ENCODE data around the gene DNAJA3.

Gene DNAJA3

GRCh38 chr16:4491898-4492297 is 66.2 kb downstream of the DNAJA3 start:
- Histone ChIP-seq H3K79me2 (ENCODE audit: control insufficient read depth, insufficient read depth, low read length, poor library complexity) (no peaks in the 10 kb centered on the region), H3K27ac (ENCODE audit: low read depth, low read length) (no peak overlapping the region), H3K27me3 (ENCODE audit: insufficient read depth, low read length) (no peaks in the 10 kb centered on the region), H3K9ac (ENCODE audit: low read length) (no peak overlapping the region), H3K9me3 (ENCODE audit: insufficient read depth, low read depth, low read length) (no peaks in the 10 kb centered on the region), H2BK5ac (ENCODE audit: low read depth, low read length, poor library complexity) (no peak overlapping the region), H3K36me3 (ENCODE audit: control insufficient read depth in 1 of 2, insufficient read depth in 2 of 2, low read length in 2 of 2) (no peaks in the 10 kb centered on the region), H3K14ac (ENCODE audit: low read length) (no peak overlapping the region), H4K91ac (ENCODE audit: low read depth, low read length) (no peak overlapping the region), H3K4me3 (ENCODE audit: low read depth, low read length) (no peak overlapping the region), H2BK120ac (ENCODE audit: insufficient read depth, low read length, poor library complexity) (no peak overlapping the region), H4K12ac (ENCODE audit: low read depth, low read length) (no peak overlapping the region), H2BK12ac (ENCODE audit: low read length) (no peak overlapping the region), H3K18ac (ENCODE audit: low read length) (no peak overlapping the region), H4K8ac (ENCODE audit: low read depth, low read length) (no peak overlapping the region), H3K4ac (ENCODE audit: low read depth, low read length) (no peak overlapping the region), H3K23ac (ENCODE audit: low read length) (no peak overlapping the region), H2AFZ (ENCODE audit: insufficient read depth, low read length, poor library complexity) (no peak overlapping the region), H3K4me1 (ENCODE audit: control insufficient read depth in 1 of 2, insufficient read depth in 2 of 2, low read length in 2 of 2) (peaks cover 2 to 11% of the 10 kb centered on the region in 2 experiments), H3K4me2 (ENCODE audit: low read length) (no peak overlapping the region), H3K79me1 (ENCODE audit: low read length) (no peaks in the 10 kb centered on the region), H2AK5ac (ENCODE audit: low read length) (no peak overlapping the region)
- no CpG with 5 or more reads among the region's 4 CpGs for WGBS (ENCODE audit: extremely low coverage, insufficient coverage, insufficient read length)
- no peak for DNase-seq

GRCh38 chr16:4494746-4495490 is 69.2 kb downstream of the DNAJA3 start:
- Histone ChIP-seq H4K8ac (ENCODE audit: low read depth, low read length) (no peak overlapping the region), H3K4ac (ENCODE audit: low read depth, low read length) (no peak overlapping the region), H3K79me2 (ENCODE audit: control insufficient read depth, insufficient read depth, low read length, poor library complexity) (no peaks in the 10 kb centered on the region), H3K27me3 (ENCODE audit: insufficient read depth, low read length) (no peaks in the 10 kb centered on the region), H2AFZ (ENCODE audit: insufficient read depth, low read length, poor library complexity) (no peak overlapping the region), H3K36me3 (ENCODE audit: control insufficient read depth in 1 of 2, insufficient read depth in 2 of 2, low read length in 2 of 2) (no peaks in the 10 kb centered on the region), H3K79me1 (ENCODE audit: low read length) (no peaks in the 10 kb centered on the region), H3K9me3 (ENCODE audit: insufficient read depth, low read depth, low read length) (no peaks in the 10 kb centered on the region), H2AK5ac (ENCODE audit: low read length) (no peak overlapping the region), H2BK120ac (ENCODE audit: insufficient read depth, low read length, poor library complexity) (no peak overlapping the region), H3K23ac (ENCODE audit: low read length) (no peak overlapping the region), H3K4me3 (ENCODE audit: low read depth, low read length) (no peak overlapping the region), H2BK12ac (ENCODE audit: low read length) (no peak overlapping the region), H3K27ac (ENCODE audit: low read depth, low read length) (no peak overlapping the region), H3K4me2 (ENCODE audit: low read length) (no peak overlapping the region), H3K4me1 (ENCODE audit: control insufficient read depth in 1 of 2, insufficient read depth in 2 of 2, low read length in 2 of 2) (peaks cover 5 to 17% of the 10 kb centered on the region in 2 experiments), H2BK5ac (ENCODE audit: low read depth, low read length, poor library complexity) (no peak overlapping the region), H3K9ac (ENCODE audit: low read length) (no peak overlapping the region), H3K18ac (ENCODE audit: low read length) (no peak overlapping the region), H3K14ac (ENCODE audit: low read length) (no peak overlapping the region), H4K91ac (ENCODE audit: low read depth, low read length) (no peak overlapping the region), H4K12ac (ENCODE audit: low read depth, low read length) (no peak overlapping the region)
- peak; percentile 73 to 87 for DNase-seq
- WGBS (ENCODE audit: extremely low coverage, insufficient coverage, insufficient read length), result no CpG with 5 or more reads among the region's 6 CpGs

- DNase-seq, result peak; percentile 56 to 82
- Histone ChIP-seq H3K4me2 (ENCODE audit: low read length) (no peak overlapping the region), H3K4me3 (ENCODE audit: low read depth, low read length) (no peak overlapping the region), H3K18ac (ENCODE audit: low read length) (no peak overlapping the region), H3K27me3 (ENCODE audit: insufficient read depth, low read length) (no peaks in the 10 kb centered on the region), H4K12ac (ENCODE audit: low read depth, low read length) (no peak overlapping the region), H3K9ac (ENCODE audit: low read length) (no peak overlapping the region), H2AFZ (ENCODE audit: insufficient read depth, low read length, poor library complexity) (no peak overlapping the region), H3K4me1 (ENCODE audit: control insufficient read depth in 1 of 2, insufficient read depth in 2 of 2, low read length in 2 of 2) (peaks cover 10 to 23% of the 10 kb centered on the region in 2 experiments), H3K4ac (ENCODE audit: low read depth, low read length) (no peak overlapping the region), H3K14ac (ENCODE audit: low read length) (no peak overlapping the region), H2BK12ac (ENCODE audit: low read length) (no peak overlapping the region), H3K36me3 (ENCODE audit: control insufficient read depth in 1 of 2, insufficient read depth in 2 of 2, low read length in 2 of 2) (no peaks in the 10 kb centered on the region), H4K8ac (ENCODE audit: low read depth, low read length) (no peak overlapping the region), H3K9me3 (ENCODE audit: insufficient read depth, low read depth, low read length) (no peaks in the 10 kb centered on the region), H2BK5ac (ENCODE audit: low read depth, low read length, poor library complexity) (no peak overlapping the region), H3K79me2 (ENCODE audit: control insufficient read depth, insufficient read depth, low read length, poor library complexity) (no peaks in the 10 kb centered on the region), H2AK5ac (ENCODE audit: low read length) (no peak overlapping the region), H4K91ac (ENCODE audit: low read depth, low read length) (no peak overlapping the region), H3K27ac (ENCODE audit: low read depth, low read length) (no peak overlapping the region), H3K23ac (ENCODE audit: low read length) (no peak overlapping the region), H2BK120ac (ENCODE audit: insufficient read depth, low read length, poor library complexity) (no peak overlapping the region), H3K79me1 (ENCODE audit: low read length) (no peaks in the 10 kb centered on the region)
- WGBS (ENCODE audit: extremely low coverage, insufficient coverage, insufficient read length), result no CpG with 5 or more reads among the region's 2 CpGs
Measured at GRCh38 chr16:4495766-4496165, 70.1 kb downstream of the DNAJA3 start.

GRCh38 chr16:4496305-4496704 is 70.6 kb downstream of the DNAJA3 start:
- Histone ChIP-seq H3K79me2 (ENCODE audit: control insufficient read depth, insufficient read depth, low read length, poor library complexity) (no peaks in the 10 kb centered on the region), H3K27ac (ENCODE audit: low read depth, low read length) (no peak overlapping the region), H3K9me3 (ENCODE audit: insufficient read depth, low read depth, low read length) (no peaks in the 10 kb centered on the region), H2BK12ac (ENCODE audit: low read length) (no peak overlapping the region), H3K4me3 (ENCODE audit: low read depth, low read length) (no peak overlapping the region), H2BK5ac (ENCODE audit: low read depth, low read length, poor library complexity) (no peak overlapping the region), H3K14ac (ENCODE audit: low read length) (no peak overlapping the region), H3K23ac (ENCODE audit: low read length) (no peak overlapping the region), H3K4ac (ENCODE audit: low read depth, low read length) (no peak overlapping the region), H3K36me3 (ENCODE audit: control insufficient read depth in 1 of 2, insufficient read depth in 2 of 2, low read length in 2 of 2) (no peaks in the 10 kb centered on the region), H4K8ac (ENCODE audit: low read depth, low read length) (no peak overlapping the region), H2BK120ac (ENCODE audit: insufficient read depth, low read length, poor library complexity) (no peak overlapping the region), H3K27me3 (ENCODE audit: insufficient read depth, low read length) (no peaks in the 10 kb centered on the region), H3K79me1 (ENCODE audit: low read length) (no peaks in the 10 kb centered on the region), H2AK5ac (ENCODE audit: low read length) (no peak overlapping the region), H3K9ac (ENCODE audit: low read length) (no peak overlapping the region), H4K91ac (ENCODE audit: low read depth, low read length) (no peak overlapping the region), H3K4me2 (ENCODE audit: low read length) (no peak overlapping the region), H3K18ac (ENCODE audit: low read length) (no peak overlapping the region), H4K12ac (ENCODE audit: low read depth, low read length) (no peak overlapping the region), H2AFZ (ENCODE audit: insufficient read depth, low read length, poor library complexity) (no peak overlapping the region), H3K4me1 (ENCODE audit: control insufficient read depth in 1 of 2, insufficient read depth in 2 of 2, low read length in 2 of 2) (peaks cover 10 to 25% of the 10 kb centered on the region in 2 experiments)
- no CpG with 5 or more reads among the region's 4 CpGs for WGBS (ENCODE audit: extremely low coverage, insufficient coverage, insufficient read length)
- peak in 1 of 2 donors; percentile 52 for DNase-seq

All from trophoblast cell (in vitro differentiated cells and primary cell).